CD8-positive, alpha-beta memory T cell (primary cell): ENCODE results near the gene MACROH2A2. TPM values are rescaled to one million over a fixed set of nuclear protein-coding genes. Genes with fewer than 3 reads are reported as not detected.
A peak's percentile ranks its signal among the peaks of the same experiment; 100 is the strongest.
"Not testable (repeated sequence)": the region's sequence is repeated elsewhere in the genome, so short reads cannot be mapped to it uniquely, and the experiment has no call there.

ENCODE experiments used
- CTCF ChIA-PET: fragments of 350-600 bp; sonication (Branson Sonifier 250); formaldehyde crosslinking; loops from one replicate; lab custom pipeline; 2021; ENCODE audit warnings: antibody characterized with exemption; lab: Charles Lee
- POLR2A ChIA-PET: fragments of 350-600 bp; sonication (Branson Sonifier 250); formaldehyde crosslinking; loops from one replicate; lab custom pipeline; 2021; ENCODE audit warnings: antibody characterized with exemption; lab: Charles Lee
- DNase-seq, 5 donors: peaks; one replicate each; pipeline versions ENCODE4 v3.0.0 to v3.0.0-alpha.2; 2020 to 2022; ENCODE audit warnings: mixed read lengths in 1 of 5
- H3K27ac ChIP-seq: one replicate; pipeline ENCODE4 v1.7.0; 2013; ENCODE audit warnings: low read depth, mild to moderate bottlenecking, low read length, moderate library complexity
- H3K27me3 ChIP-seq: 2 replicates; pipeline ENCODE4 v1.7.0; 2013; ENCODE audit warnings: low read length, mild to moderate bottlenecking; ENCODE audit not compliant: insufficient read depth, poor library complexity, severe bottlenecking
- H3K36me3 ChIP-seq: 2 replicates; pipeline ENCODE4 v1.7.0; 2013; ENCODE audit warnings: mild to moderate bottlenecking, low read length, moderate library complexity; ENCODE audit not compliant: insufficient read depth
- H3K4me1 ChIP-seq: 2 replicates; pipeline ENCODE4 v1.7.0; 2013; ENCODE audit warnings: mild to moderate bottlenecking, low read length, moderate library complexity; ENCODE audit not compliant: insufficient read depth
- H3K4me3 ChIP-seq: 2 replicates; pipeline ENCODE4 v1.7.0; 2013; ENCODE audit warnings: mild to moderate bottlenecking, low read length
- H3K9me3 ChIP-seq: 2 replicates; pipeline ENCODE4 v1.7.0; 2013; ENCODE audit warnings: mild to moderate bottlenecking, low read length
- H3K27ac Mint-ChIP-seq, 8 donors: one replicate each; pipeline ENCODE4 v1.8.0; 2020 to 2021; ENCODE audit warnings: mixed read lengths in 8 of 8, mild to moderate bottlenecking in 6 of 8, inconsistent platforms in 3 of 8, moderate library complexity in 3 of 8
- H3K27me3 Mint-ChIP-seq, 2 donors: one replicate each; pipeline ENCODE4 v1.8.0; 2020 to 2021; ENCODE audit warnings: mixed read lengths in 2 of 2, mild to moderate bottlenecking in 1 of 2, moderate library complexity in 1 of 2
- H3K36me3 Mint-ChIP-seq, 3 donors: one replicate each; pipeline ENCODE4 v1.8.0; 2020 to 2021; ENCODE audit warnings: mixed read lengths in 3 of 3, inconsistent platforms in 1 of 3, mild to moderate bottlenecking in 1 of 3
- H3K4me1 Mint-ChIP-seq, 3 donors: one replicate each; pipeline ENCODE4 v1.8.0; 2020 to 2021; ENCODE audit warnings: mixed read lengths in 3 of 3, inconsistent platforms in 1 of 3, mild to moderate bottlenecking in 1 of 3
- H3K4me3 Mint-ChIP-seq, 7 donors: one replicate each; pipeline ENCODE4 v1.8.0; 2020 to 2021; ENCODE audit warnings: mixed read lengths in 7 of 7, mild to moderate bottlenecking in 6 of 7, moderate library complexity in 4 of 7, inconsistent platforms in 2 of 7
- H3K9me3 Mint-ChIP-seq, 5 donors: one replicate each; pipeline ENCODE4 v1.8.0; 2020 to 2022; ENCODE audit warnings: mixed read lengths in 5 of 5, mild to moderate bottlenecking in 3 of 5, moderate library complexity in 2 of 5, inconsistent platforms in 1 of 5
- polyA plus RNA-seq: library from polyadenylated mRNA; unstranded; fragments of 300-500 nt; fragmentation: Illumina TruSeq; gene quantifications from one replicate; pipeline ENCODE4 v1.2.3, GENCODE V29; 2021
- total RNA-seq, 2 experiments: library from RNA; stranded (reverse); gene quantifications; one replicate each; pipeline ENCODE4 v1.2.3, GENCODE V29; 2021

The MACROH2A2 gene
- total and polyA plus RNA-seq, 3 experiments from 2014 or later, result 2.9 to 4.3 (median 3.4) TPM

- no peak for DNase-seq
- Histone ChIP-seq H3K36me3 (no peaks in the 10 kb centered on the region), H3K9me3 (no peaks in the 10 kb centered on the region), H3K27me3 (no peaks in the 10 kb centered on the region), H3K27ac (no peak overlapping the region), H3K4me3 (no peak overlapping the region), H3K4me1 (peaks cover 7% of the 10 kb centered on the region)
- Mint-ChIP-seq H3K27me3 (no peaks in the 10 kb centered on the region), H3K27ac (no peak overlapping the region), H3K36me3 (peaks cover 3 to 60% (median 7%) of the 10 kb centered on the region in 3 donors), H3K4me3 (no peak overlapping the region), H3K4me1 (peaks cover 5 to 9% (median 6%) of the 10 kb centered on the region in 3 donors), H3K9me3 (no peaks in the 10 kb centered on the region)
- ChIA-PET POLR2A (no interaction called here), CTCF (interaction anchor here (1.3 to 6.4 kb wide), 6 partner anchors 9 to 27 kb away, joined by 3 to 51 read pairs (median 32); partner anchors contain the start of gene TYSND1)
Measured at GRCh38 chr10:70118196-70118595, 65.5 kb downstream of the MACROH2A2 start.

GRCh38 chr10:70119197-70119596 is 66.6 kb downstream of the MACROH2A2 start:
- Mint-ChIP-seq H3K27me3 (no peaks in the 10 kb centered on the region), H3K36me3 (peaks cover 3 to 52% (median 7%) of the 10 kb centered on the region in 3 donors), H3K27ac (peak overlapping the region in 1 of 8 donors; percentile 54), H3K9me3 (no peaks in the 10 kb centered on the region), H3K4me3 (no peak overlapping the region), H3K4me1 (peaks cover 5 to 9% (median 6%) of the 10 kb centered on the region in 3 donors)
- H3K9me3 ChIP-seq, result no peaks in the 10 kb centered on the region
- DNase-seq, result peak in 1 of 5 donors; percentile 16
- no peaks in the 10 kb centered on the region for H3K27me3 ChIP-seq
- H3K27ac ChIP-seq, result no peak overlapping the region
- H3K36me3 ChIP-seq, result no peaks in the 10 kb centered on the region
- peaks cover 7% of the 10 kb centered on the region for H3K4me1 ChIP-seq
- H3K4me3 ChIP-seq, result no peak overlapping the region
- ChIA-PET CTCF (interaction anchor here (2.0 to 6.4 kb wide), 5 partner anchors 13 to 80 kb away, joined by 7 to 51 read pairs (median 33); partner anchors contain the start of gene TYSND1), POLR2A (no interaction called here)

- H3K9me3 ChIP-seq, result no peaks in the 10 kb centered on the region
- ChIA-PET POLR2A (no interaction called here), CTCF (interaction anchor here (1.3 to 6.4 kb wide), 4 partner anchors 16 to 80 kb away, joined by 3 to 33 read pairs (median 18); partner anchors contain the start of gene TYSND1)
- no peaks in the 10 kb centered on the region for H3K27me3 Mint-ChIP-seq
- peak in 1 of 5 donors; percentile 26 for DNase-seq
- H3K4me1 Mint-ChIP-seq, result peaks cover 5 to 9% (median 6%) of the 10 kb centered on the region in 3 donors
- H3K36me3 Mint-ChIP-seq, result peaks cover 3 to 49% (median 7%) of the 10 kb centered on the region in 3 donors
- no peaks in the 10 kb centered on the region for H3K9me3 Mint-ChIP-seq
- H3K4me3 ChIP-seq, result no peak overlapping the region
- no peaks in the 10 kb centered on the region for H3K27me3 ChIP-seq
- no peaks in the 10 kb centered on the region for H3K36me3 ChIP-seq
- H3K4me3 Mint-ChIP-seq, result no peak overlapping the region
- no peak overlapping the region for H3K27ac ChIP-seq
- no peak overlapping the region for H3K27ac Mint-ChIP-seq
- peaks cover 7% of the 10 kb centered on the region for H3K4me1 ChIP-seq
Measured at GRCh38 chr10:70119623-70120022, 67.0 kb downstream of the MACROH2A2 start.

GRCh38 chr10:70120417-70120816 is 67.8 kb downstream of the MACROH2A2 start:
- no peaks in the 10 kb centered on the region for H3K9me3 ChIP-seq
- CTCF ChIA-PET, result interaction anchor here (1.3 to 6.4 kb wide), 3 partner anchors 17 to 79 kb away, joined by 3 to 30 read pairs (median 7); partner anchors contain the start of gene TYSND1
- no peaks in the 10 kb centered on the region for H3K27me3 Mint-ChIP-seq
- H3K27ac Mint-ChIP-seq, result peak overlapping the region in 1 of 8 donors; percentile 54
- POLR2A ChIA-PET, result no interaction called here
- no peaks in the 10 kb centered on the region for H3K9me3 Mint-ChIP-seq
- H3K4me3 ChIP-seq, result no peak overlapping the region
- peaks cover 7% of the 10 kb centered on the region for H3K4me1 ChIP-seq
- H3K36me3 ChIP-seq, result no peaks in the 10 kb centered on the region
- peaks cover 3 to 42% (median 7%) of the 10 kb centered on the region in 3 donors for H3K36me3 Mint-ChIP-seq
- peaks cover 5 to 9% (median 6%) of the 10 kb centered on the region in 3 donors for H3K4me1 Mint-ChIP-seq
- no peak overlapping the region for H3K27ac ChIP-seq
- H3K27me3 ChIP-seq, result no peaks in the 10 kb centered on the region
- peak in 1 of 5 donors; percentile 26 for DNase-seq
- no peak overlapping the region for H3K4me3 Mint-ChIP-seq

- CTCF ChIA-PET, result interaction anchor here (1.4 to 6.4 kb wide), 2 partner anchors 24 to 28 kb away, joined by 3 to 30 read pairs; partner anchors contain the start of gene TYSND1
- no peak overlapping the region for H3K27ac ChIP-seq
- POLR2A ChIA-PET, result no interaction called here
Measured at GRCh38 chr10:70121281-70121949, 68.8 kb downstream of the MACROH2A2 start.

GRCh38 chr10:70122742-70123141 is 70.1 kb downstream of the MACROH2A2 start:
- H3K9me3 ChIP-seq, result no peaks in the 10 kb centered on the region
- H3K4me1 Mint-ChIP-seq, result no peaks in the 10 kb centered on the region
- no peaks in the 10 kb centered on the region for H3K27me3 Mint-ChIP-seq
- no peaks in the 10 kb centered on the region for H3K36me3 ChIP-seq
- no peaks in the 10 kb centered on the region for H3K9me3 Mint-ChIP-seq
- H3K36me3 Mint-ChIP-seq, result peaks cover 3 to 35% (median 4%) of the 10 kb centered on the region in 3 donors
- no peak overlapping the region for H3K4me3 ChIP-seq
- POLR2A ChIA-PET, result no interaction called here
- CTCF ChIA-PET, result interaction anchor here (1.2 to 6.4 kb wide), 4 partner anchors 11 to 27 kb away, joined by 3 to 30 read pairs (median 4); partner anchors contain the start of genes AIFM2 and TYSND1
- no peaks in the 10 kb centered on the region for H3K27me3 ChIP-seq
- no peak for DNase-seq
- no peak overlapping the region for H3K27ac Mint-ChIP-seq
- H3K4me3 Mint-ChIP-seq, result no peak overlapping the region
- no peak overlapping the region for H3K27ac ChIP-seq
- H3K4me1 ChIP-seq, result no peaks in the 10 kb centered on the region

More at GRCh38 chr10:70121281-70121949, 68.8 kb downstream of the MACROH2A2 start:
- peak overlapping the region in 1 of 8 donors; percentile 38 for H3K27ac Mint-ChIP-seq
- H3K9me3 Mint-ChIP-seq, result no peaks in the 10 kb centered on the region
- peaks cover 3 to 38% (median 4%) of the 10 kb centered on the region in 3 donors for H3K36me3 Mint-ChIP-seq
- H3K4me3 ChIP-seq, result no peak overlapping the region
- H3K9me3 ChIP-seq, result no peaks in the 10 kb centered on the region
- DNase-seq, result no peak
- H3K4me1 Mint-ChIP-seq, result peaks cover 0 to 3% (median under 1%) of the 10 kb centered on the region in 3 donors
- H3K27me3 ChIP-seq, result no peaks in the 10 kb centered on the region
- no peak overlapping the region for H3K4me3 Mint-ChIP-seq
- H3K36me3 ChIP-seq, result no peaks in the 10 kb centered on the region
- H3K4me1 ChIP-seq, result peaks cover 2% of the 10 kb centered on the region
- H3K27me3 Mint-ChIP-seq, result no peaks in the 10 kb centered on the region

GRCh38 chr10:70123166-70123565 is 70.5 kb downstream of the MACROH2A2 start:
- H3K27ac ChIP-seq, H3K27me3 ChIP-seq, H3K4me3 ChIP-seq, DNase-seq, H3K4me3 Mint-ChIP-seq, POLR2A ChIA-PET, H3K27ac Mint-ChIP-seq, H3K4me1 Mint-ChIP-seq, H3K4me1 ChIP-seq, H3K9me3 ChIP-seq, H3K9me3 Mint-ChIP-seq, H3K36me3 ChIP-seq, H3K27me3 Mint-ChIP-seq: not testable (repeated sequence)
- CTCF ChIA-PET, result interaction anchor here (1.2 to 6.4 kb wide), 4 partner anchors 10 to 27 kb away, joined by 3 to 30 read pairs (median 4); partner anchors contain the start of genes AIFM2 and TYSND1
- peaks cover 3 to 31% (median 7%) of the 10 kb centered on the region in 3 donors for H3K36me3 Mint-ChIP-seq

GRCh38 chr10:70123817-70124216 is 71.2 kb downstream of the MACROH2A2 start:
- no peak overlapping the region for H3K4me3 Mint-ChIP-seq
- CTCF ChIA-PET, result interaction anchor here (1.2 to 6.4 kb wide), 4 partner anchors 8 to 28 kb away, joined by 4 to 30 read pairs (median 14); partner anchors contain the start of gene TYSND1
- H3K4me1 ChIP-seq, result no peaks in the 10 kb centered on the region
- H3K9me3 ChIP-seq, result no peaks in the 10 kb centered on the region
- POLR2A ChIA-PET, result no interaction called here
- DNase-seq, result no peak
- H3K9me3 Mint-ChIP-seq, result no peaks in the 10 kb centered on the region
- no peak overlapping the region for H3K4me3 ChIP-seq
- no peak overlapping the region for H3K27ac ChIP-seq
- no peaks in the 10 kb centered on the region for H3K4me1 Mint-ChIP-seq
- H3K27ac Mint-ChIP-seq, result no peak overlapping the region
- H3K27me3 ChIP-seq, result no peaks in the 10 kb centered on the region
- H3K36me3 Mint-ChIP-seq, result peaks cover 3 to 27% (median 7%) of the 10 kb centered on the region in 3 donors
- H3K36me3 ChIP-seq, result no peaks in the 10 kb centered on the region
- no peaks in the 10 kb centered on the region for H3K27me3 Mint-ChIP-seq
